T-helper 22 cell (primary cell): ENCODE data around the gene ADK.
"Not testable (repeated sequence)": the region's sequence is repeated elsewhere in the genome, so short reads cannot be mapped to it uniquely, and the experiment has no call there.

ENCODE experiments used
- DNase-seq: peaks from one replicate; pipeline ENCODE4 v3.0.0-alpha.2; 2020; ENCODE audit warnings: low read depth

The ADK gene

DNA sequence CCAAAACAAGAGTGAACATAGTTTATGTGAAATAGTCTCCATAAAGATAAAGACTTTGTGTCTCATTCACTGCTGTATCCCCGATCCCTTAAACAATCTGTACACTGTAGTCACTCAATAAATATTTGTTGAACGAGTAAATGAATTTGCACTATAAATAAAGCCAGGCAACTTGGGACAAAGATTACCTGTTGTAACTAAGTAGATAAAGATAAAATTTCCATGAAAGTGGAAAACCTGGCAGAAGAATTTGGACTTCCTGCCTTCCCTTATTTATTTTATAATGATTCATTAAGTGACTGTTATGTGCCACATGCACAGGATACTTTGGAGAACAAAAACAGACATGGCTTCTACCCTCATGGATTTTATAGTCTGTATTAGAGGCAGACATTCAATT, 397.7 kb downstream of the ADK start:
- no peak for DNase-seq

DNA sequence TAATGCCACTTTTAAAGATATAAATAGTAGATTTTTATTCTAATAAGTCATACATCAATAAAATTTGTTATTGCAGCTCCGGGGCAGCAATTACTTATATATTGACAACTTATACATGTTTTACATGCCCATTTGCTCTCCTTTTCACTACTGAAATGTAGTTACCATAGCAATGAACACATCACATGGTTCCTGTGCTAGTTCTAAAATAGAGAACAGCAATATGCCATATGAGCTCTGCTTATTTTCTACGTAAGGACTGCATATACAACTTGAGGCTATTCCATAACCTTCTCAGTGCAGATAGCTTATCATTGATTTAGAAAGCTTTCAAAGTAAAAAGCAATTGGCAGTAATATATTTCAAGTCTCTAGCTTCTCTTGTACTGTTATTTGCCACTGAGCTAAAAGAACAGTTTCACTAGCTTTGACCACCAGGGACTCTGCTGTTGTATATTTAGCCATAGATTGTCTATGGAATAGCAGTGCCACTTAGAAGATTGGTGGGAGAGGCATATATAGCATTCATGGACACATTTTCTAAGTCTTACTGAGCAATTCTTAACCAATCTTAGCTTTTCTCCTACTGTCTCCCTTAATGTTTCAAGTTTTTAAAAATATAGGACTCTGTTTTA, 405.2 kb downstream of the ADK start:
- no peak for DNase-seq

DNA sequence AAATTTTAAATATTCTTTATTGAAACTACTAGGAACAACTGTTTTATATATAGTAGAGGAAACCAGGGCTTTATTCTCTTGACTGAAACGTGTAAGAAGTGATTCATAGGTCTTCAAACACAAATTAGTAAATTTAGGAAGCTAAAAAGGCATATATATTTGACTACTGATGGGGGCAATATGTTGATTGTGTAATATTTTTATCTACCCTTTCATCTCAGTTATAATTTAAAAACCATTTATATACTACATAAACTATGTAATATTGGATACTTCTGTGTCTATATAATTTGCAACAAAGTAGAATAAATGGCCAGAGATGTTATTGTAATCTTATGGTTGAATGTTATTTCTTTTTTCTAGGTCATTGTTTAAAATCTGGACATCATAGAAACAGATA, 406.1 kb downstream of the ADK start:
- no peak for DNase-seq

DNA sequence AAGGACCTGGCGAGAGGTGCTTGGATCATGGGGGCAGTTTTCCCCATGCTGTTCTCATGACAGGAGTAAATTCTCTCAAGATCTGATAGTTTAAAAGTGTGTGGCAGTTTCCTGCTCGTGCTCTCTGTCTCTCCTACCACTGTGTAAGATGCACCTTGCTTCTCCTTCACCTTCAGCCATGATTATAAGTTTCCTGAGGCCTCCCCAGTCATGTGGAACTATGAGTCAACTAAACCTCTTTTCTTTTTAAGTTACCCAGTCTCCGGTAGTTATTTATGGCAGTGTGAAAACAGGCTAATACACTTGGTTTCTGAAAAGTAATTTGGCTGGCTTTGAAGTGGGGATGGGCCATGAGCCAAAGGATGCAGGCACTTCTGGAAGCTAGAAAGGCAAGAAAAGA, 407.4 kb downstream of the ADK start:
- DNase-seq = no peak

DNA sequence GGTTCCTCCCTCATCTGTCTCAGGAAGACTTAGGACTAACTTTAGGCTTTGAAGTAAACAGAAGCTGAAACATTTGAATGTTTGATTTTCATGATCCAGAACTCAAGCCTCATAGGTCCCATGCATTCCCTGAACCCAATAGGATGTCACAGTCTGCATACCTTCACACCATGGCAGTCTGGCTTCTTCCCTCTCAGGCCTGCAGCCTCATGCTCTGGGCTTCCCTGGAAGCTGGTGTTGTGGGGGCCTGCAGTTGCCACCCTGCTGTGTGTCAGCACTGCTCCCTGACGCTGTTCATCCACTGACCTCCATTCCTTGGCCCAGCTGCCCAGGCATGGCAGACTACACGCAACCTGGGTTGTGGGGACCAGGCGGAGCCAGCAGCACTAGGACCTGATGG, 407.9 kb downstream of the ADK start:
- no peak for DNase-seq

DNA sequence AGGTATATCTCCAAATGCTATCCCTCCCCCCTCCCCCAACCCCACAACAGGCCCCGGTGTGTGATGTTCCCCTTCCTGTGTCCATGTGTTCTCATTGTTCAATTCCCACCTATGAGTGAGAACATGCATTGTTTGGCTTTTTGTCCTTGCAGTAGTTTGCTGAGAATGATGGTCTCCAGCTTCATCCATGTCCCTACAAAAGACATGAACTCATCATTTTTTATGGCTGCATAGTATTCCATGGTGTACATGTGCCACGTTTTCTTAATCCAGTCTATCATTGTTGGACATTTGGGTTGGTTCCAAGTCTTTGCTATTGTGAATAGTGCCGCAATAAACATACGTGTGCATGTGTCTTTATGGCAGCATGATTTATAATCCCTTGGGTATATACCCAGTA, 417.9 kb downstream of the ADK start:
- not testable (repeated sequence) for DNase-seq

DNA sequence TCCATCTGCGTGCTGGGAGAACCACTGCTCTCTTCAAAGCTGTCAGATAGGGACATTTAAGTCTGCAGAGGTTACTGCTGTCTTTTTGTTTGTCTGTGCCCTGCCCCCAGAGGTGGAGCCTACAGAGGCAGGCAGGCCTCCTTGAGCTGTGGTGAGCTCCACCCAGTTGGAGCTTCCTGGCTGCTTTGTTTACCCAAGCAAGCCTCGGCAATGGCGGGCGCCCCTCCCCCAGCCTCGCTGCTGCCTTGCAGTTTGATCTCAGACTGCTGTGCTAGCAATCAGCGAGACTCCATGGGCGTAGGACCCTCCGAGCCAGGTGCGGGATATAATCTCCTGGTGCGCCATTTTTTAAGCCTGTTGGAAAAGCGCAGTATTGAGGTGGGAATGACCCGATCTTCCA, 422.5 kb downstream of the ADK start:
- not testable (repeated sequence) for DNase-seq

DNA sequence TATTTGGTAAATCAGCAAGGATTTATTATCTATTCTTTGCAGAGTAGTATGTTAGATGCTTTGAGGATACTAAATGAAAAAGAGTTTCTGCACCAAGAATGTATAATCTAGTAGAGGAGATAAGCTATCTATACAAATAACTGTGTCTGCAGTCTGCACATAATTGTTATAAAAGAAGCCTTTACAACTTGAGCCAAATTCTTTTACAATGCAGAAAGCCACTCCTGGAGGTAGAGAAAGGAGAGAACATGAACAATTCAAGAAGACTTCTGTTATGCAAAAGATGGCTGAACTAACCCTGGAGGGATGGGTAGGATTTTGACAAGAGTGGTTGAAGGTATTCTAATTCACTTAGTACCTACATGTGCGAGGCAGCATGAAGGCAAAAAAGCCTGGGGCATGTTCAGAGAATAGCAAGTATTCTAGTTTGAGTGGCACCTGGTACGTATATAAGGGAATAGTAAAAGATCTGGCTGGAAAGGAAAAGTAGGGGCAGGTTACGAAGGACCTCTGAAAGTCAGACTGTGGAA, 424.2 kb downstream of the ADK start:
- no peak for DNase-seq

DNA sequence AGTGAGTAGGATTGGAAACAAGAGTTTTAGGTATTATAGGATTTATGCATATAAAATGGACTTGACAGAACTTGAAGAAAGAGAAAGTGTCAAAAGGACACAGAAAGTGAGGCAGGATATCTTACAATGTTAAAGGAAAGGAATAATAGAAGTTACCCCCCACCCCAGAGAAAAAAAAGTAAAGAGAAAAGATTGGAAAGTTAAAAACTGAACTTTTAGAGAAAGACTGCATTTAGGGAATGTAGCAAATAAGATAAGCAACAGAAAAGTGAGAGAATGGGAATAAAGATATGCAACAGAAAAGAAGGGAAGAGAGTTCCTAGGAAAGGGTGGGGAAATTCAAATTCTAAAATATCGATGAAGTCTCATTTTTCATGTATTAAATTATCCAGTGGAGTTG, 424.9 kb downstream of the ADK start:
- DNase-seq = no peak

DNA sequence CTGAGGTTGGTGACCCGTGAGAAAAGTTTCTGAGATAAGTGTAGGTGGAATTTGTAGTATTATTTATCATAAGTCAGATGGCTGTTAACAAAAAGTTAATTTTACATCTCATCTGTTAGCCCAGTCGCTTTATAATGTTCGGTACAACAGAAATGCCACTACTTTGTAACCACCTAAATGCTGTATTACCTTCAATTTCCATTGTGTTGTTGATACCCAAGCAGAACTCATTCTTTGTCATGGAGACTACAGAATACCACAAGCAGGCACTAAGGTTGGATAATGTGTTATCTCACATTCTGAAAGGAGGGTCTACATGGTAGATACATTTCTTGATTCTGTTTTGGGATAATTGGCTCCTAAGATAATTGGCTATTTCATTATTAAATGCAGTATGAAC, 425.6 kb downstream of the ADK start:
- no peak for DNase-seq

DNA sequence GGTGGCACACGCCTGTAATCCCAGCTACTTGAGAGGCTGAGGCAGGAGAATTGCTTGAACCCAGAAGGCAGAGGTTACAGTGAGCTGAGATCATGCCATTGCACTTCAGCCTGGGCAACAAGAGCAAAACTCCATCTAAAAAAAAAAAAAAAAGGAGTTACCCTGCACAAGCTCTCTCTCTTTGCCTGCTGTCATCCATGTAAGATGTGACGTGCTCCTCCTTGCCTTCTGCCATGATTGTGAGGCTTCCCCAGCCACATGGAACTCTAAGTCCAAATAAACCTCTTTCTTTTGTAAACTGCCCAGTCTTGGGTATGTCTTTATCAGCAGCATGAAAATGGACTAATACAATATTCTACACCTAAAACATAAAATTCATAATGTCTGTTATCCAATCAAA, 429.4 kb downstream of the ADK start:
- DNase-seq = not testable (repeated sequence)

DNA sequence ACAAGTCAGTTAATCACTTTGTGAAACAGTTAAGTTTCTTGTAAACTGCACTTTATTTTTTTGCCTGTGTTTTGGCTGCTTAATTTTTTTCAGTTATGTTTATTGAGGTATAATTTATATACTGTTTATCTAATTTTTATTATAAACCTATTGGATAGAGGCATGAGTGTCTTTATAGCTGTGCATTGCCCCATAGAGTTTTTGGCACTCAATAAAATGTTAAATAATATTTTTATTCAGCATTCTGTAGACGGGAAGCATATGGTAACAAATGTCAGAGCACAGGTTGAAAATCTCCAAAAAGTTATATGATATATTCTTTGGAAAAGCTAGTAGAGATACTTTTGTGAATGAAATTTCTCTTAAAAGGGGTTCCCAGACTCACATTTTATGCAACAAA, 431.5 kb downstream of the ADK start:
- DNase-seq = no peak

DNA sequence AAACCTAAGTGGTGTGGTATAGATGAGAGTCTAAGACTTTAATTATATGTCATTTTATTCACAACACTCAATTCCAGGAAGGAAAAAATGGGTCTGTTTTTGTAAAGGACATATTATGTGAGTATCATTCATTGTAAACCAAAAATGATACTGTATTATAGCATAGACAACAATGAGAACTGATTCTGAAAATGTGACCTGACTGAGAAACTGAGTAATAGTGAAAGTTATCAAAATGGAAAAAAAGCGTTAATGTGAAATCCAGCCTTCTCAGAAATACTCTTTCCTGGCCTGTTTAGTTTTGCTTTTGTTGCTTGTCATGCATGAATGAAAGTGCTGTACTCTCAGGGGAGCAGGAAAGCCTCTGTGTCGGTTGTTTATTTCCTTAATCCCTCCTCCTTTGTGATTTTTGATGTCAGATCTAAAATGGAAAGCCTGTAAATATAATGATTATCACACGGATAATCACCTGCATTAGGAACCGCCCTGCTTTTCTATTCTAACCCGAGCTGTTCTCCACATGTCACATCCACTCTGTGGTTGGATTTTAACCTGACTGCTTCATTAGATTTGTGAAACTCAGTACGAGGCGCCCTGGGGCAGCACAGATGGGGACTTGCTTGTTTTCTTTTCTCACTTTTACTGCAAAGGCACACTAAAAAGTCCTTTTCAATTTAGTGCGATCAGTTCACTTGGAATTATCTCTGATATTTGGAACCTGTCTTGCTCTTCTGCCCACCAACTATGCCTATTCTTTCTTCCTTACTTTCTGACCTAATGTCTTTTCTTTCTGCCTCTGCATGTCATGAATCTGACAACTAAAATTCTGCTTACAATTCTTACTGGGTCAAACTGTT, 434.4 kb downstream of the ADK start:
- DNase-seq = peak; percentile 20

DNA sequence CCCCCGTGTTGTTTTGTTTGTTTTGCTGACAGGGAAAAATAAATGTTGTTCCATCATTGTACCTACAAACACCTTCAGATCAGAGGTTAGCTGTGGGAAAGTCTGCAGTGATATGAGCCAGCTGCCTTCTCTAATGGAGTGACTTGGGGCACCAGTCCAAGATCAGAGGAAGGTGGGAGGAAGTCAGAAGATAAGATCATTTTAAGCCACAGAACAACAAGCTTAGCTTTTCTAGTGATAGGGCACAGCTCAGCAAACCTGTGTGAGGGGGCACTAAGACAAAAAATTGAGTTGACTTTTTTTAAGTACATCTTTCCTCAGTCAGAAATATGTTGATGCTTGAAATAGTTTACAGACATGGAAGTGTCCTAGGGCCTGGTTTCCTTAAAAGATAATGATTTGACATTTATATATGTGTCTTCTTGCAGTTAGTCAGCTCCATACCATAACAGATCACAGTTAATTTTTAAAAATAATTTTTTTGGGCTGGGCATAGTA, 435.1 kb downstream of the ADK start:
- DNase-seq = peak; percentile 54

DNA sequence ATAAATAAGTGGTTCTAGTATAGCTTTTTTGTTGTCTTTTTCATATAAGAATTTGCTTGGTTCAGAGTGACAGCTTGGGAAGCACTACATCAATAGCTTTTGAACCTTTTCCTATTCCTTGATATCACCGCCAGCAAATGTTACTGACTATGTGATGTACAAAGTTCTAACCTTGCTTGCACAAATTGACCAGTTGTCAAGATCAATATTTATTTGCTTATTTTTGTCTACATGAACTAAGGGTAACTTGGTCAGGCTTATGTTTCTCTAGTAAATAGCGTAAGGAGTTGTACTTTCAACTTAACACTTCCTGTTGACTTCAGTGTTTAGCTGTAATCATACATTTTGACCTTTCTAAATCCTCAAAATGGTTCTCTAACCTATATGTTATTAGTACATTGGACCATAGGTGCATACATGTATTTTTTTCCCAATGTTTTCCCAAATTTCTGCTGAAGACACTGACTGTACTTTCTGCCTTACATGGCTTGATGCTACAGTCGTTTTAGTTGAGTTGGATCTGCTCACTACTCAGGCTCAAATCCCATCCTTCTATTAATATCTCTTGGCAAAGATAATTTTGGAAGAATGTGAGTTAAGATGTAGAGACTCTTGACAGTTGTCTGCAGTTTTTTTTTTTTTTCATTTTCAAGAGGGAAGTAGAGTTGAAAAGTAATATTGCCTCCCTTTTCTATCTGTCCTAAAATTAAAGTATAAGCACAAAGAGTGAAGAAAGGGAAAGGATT, 436.3 kb downstream of the ADK start:
- no peak for DNase-seq

DNA sequence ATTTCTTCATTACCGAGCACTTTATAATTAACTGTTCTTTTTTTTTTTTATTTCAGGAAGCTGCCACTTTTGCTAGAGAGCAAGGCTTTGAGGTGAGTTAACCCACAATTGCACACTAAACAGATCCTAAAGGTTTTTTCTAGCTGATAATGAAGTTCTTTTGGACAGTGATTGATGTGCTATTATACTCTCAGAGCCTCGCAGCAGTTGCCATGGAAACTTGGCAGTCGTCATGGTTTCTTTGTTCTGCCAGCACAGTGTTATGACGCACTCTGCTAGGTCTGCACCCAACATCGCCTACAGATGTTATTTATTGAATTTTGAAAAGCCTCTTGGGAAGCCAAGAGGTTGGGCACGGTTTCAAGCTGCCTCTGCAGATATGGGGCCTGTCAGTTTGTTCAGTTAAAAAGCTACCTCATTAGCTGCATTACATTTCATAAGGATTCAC, 438.2 kb downstream of the ADK start:
- peak; percentile 88 for DNase-seq

DNA sequence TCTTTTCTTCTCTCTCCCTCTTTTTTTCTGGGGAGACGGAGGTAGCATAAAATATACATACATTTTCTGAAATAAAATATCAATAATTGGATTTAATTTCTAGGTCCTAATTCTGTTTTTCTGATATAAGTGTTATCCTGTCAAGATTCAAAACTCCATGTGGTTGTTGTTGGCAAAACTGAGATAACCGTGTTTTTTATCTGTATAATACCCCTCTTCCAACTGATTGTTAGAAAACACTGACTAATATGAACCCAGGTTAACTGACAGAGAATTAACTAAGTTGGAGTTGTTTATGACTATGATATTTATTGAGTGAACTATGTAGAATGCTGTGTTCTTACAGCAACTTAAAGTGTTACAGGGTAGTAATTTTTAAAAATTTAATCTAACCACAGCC, 438.8 kb downstream of the ADK start:
- no peak for DNase-seq

DNA sequence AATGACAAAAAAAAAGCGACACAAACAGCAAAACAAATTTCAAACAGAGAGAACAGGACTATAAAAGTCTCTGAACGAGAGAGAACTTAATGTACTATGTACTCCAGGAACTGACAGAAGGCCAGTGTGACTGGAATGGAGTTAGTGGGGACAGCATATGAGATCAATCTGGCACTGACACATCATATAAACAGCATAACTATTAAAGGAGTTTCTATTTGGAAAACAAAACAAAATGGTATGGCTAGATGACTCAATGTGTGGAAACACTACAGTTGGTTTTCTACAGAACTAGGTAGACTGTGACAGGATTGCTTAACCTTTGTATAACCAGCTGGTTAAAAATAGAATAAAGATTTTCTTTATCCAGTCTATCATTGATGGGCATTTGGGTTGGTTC, 442.4 kb downstream of the ADK start:
- no peak for DNase-seq

DNA sequence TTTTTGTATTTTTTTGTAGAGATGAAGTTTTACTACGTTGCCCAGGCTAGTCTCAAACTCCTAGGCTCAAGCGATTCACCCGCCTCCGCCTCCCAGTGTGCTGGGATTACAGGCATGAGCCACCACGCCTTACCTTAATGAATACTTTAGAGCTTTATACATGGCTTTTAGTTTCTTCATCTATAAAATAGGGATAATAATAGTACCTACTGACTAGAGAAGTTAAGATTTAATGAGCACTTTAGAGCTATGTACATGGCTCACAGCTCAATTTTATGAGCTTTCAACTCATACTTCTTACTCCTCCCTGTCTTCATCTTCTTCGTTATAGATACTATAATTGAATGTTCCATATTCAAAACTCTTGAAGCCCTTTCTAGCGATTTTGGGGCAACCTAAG, 445.7 kb downstream of the ADK start:
- DNase-seq = no peak

DNA sequence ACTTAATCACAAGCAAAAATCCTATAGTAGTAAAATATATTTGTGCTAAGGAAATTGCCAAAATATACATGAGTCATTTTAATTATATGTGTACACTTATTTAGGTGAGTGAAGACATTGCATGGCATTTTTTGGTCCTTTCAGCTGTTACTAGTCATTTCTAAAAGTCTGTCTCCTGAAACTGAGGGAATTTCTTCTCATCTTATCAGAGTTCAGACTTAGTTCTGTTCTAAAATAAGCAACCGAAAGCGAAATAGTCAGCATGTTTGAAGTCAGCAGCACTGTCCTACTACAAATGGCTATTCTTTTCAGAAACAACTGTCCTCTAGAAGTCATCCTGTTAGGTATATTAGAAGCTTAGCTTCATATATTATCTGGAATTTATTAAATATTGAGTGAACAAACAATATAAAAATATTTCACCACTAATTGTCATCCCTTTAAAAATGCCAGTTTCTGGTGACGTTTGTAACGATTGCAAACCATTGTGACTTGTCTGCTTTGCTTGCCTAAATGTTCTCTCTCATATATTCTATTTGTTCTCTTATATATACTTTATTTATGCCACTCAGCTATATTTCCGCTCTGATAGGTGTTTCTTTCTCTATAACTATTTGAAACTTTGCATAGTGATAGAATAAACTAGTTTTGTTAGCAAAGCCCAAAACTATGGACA, 448.0 kb downstream of the ADK start:
- no peak for DNase-seq

DNA sequence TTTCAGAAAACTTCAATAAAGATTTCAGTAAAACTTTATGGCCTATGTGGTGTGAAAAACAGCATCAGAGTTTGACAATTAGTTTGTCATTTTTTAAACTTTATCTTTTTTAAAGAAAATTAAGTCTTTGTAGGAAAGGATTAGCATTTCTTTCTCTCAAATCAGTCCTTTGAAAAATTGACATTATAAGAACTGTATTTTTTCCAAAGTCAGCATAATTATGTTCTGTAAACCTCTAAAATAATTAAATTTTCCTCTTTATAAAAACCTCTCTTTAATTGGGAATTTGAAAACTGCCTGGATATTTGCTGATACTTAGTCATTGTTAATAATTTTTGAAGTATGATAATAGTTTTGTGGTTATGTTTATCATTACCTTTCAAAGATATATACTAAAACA, 448.7 kb downstream of the ADK start:
- no peak for DNase-seq

DNA sequence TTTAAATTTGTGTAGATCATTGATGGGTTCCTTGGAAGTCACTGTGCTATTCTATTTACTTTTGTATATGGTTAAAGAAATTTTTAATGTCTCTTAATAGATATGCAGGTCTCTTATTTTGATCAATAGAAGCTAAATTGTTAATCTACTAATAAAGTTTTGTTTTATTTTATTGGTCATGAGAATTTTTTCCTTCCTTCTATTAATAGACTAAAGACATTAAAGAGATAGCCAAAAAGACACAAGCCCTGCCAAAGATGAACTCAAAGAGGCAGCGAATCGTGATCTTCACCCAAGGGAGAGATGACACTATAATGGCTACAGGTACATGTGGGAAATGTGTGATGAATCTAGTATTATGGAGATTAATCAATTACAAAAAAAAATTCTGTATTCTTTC, 449.1 kb downstream of the ADK start:
- no peak for DNase-seq
